Fibroblast of skin of left quadriceps (primary cell): ENCODE measurements around the gene KRTAP6-2.

ENCODE experiments used
- DNase-seq, 2 experiments: peaks; one replicate each; pipeline ENCODE4 v3.0.0-alpha.2; 2013; ENCODE audit warnings: low read depth in 2 of 2

Gene KRTAP6-2

DNA sequence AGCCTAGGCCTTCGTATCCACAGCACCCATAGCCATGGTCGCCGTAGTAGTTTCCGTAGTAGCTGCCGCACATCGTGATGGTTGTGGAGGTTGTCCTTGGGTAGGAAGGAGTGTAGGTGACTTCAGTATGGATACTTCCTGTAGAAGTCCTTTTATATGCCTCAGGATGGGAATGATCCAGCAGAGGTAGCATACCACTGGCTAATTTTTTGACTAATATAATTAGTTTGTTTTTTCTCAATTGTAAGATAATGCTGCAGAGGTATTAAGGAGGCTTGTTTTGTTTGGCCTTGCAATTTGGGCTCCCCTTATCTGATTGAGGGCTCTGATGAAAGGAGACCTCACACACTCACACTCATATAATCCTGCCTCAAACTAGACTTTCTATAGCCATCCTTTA lies at the start of gene KRTAP6-2:
Gene KRTAP6-2, minus strand, starts transcription at position 101 of the 400 bp plus-strand sequence. Its CDS starts 28 bp downstream, at position 73.
- DNase-seq = no peak

DNA sequence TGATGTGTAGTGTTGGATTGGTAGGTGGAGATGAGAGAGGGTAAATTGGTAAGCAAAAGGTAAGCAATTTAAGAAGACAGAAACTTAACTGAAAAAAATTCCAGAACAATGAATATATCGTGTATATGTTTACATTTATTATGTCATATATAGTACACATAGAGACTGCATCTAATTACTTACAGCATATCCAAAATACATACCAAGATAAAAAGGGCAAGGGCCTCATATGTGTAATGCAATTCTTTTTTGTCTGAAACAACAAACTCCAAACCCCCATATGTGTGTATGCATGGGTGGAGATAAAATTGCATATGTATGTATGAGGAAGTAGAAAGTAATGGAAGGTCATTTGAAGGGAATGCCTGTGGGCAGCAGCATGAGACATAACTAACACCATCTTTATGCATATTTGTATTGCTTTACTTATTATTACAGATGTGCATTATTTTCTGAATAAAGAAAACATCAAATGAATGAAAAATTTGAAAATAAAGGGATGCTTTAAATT lies 48.3 kb upstream of the KRTAP6-2 start:
- DNase-seq = no peak

DNA sequence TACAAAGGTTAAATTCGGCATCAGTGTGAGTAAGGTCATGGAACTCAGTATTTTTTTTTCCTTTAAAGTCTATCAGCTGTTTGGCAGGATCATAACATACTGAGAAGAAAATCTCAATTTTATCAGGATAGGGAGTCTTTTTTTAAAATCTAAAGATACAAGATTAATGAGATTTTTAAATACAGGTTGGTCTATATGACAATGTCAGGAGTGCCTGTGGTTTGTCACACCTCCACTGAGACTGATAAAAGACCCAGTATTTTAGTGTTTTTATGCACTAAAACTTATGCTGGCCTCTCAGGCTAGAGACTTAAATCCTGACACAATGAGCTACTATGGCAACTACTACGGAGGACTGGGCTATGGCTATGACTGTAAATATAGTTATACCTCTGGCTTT lies 43.9 kb upstream of the KRTAP6-2 start, which contains the start of gene KRTAP20-3:
Gene KRTAP20-3, plus strand, starts transcription at position 301 of the 400 bp plus-strand sequence.
- DNase-seq = no peak

DNA sequence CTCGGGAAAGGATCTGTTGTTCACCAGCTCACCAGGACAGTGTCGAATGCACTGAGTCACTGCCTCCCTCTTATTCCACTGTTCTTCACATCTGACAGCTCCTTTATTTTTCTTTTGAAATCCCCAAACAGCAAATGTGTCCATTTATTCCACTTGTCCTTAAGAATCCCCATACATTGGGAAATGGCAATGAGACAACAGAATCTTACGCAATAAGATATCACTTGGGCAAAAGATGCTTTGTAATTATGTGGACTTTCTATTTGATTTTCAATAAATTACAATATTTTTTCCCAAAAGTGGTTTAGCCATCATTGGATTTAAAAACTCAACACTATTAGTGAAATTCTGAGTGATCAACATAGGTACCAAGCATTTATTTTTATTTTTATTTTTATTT lies 40.0 kb upstream of the KRTAP6-2 start:
- no peak for DNase-seq

GRCh38 chr21:30634906-30635305 lies 36.2 kb upstream of the KRTAP6-2 start, which contains the start of gene KRTAP20-2:
Gene KRTAP20-2 (plus strand): TSS chr21:30635206. CDS start chr21:30635264, 58 bp downstream.
- DNase-seq = no peak

DNA sequence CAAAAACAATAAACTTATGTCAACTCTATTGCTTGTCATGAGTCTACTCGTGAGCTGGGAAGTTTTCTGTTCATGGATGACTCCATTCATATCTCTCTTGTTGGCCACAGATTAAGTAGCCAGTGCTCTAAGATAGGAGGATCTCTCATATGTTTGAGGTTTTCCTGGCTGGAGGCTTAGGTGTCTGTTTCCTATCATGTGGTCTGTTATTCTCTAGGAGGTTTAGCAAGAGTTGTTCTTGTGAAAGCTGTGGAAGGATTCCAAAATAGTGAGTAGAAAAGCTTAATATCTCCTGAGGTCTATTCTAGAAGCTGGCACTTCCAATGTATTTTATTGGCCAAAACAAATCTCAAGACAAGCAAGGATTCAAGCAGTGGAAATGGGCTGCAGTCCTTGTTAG lies 30.5 kb upstream of the KRTAP6-2 start:
- no peak for DNase-seq

DNA sequence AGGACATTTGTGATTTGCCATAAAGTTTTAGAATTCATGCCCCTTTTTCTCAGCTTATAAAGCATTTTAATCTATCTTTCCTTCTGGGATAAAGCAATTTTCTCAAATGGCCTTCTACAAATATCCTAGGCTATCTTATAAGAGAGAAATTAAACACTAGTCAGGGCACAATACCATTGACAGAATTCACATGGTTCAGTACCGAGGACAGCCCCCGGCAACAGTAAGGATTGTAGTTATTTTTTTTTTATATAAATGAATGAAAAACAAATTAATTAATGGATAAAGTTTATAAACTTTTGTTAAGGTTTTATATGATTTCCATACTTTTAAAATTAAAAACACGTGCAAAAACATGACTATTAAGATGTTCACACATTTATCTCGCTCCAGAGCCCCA lies 29.4 kb upstream of the KRTAP6-2 start:
- DNase-seq = no peak

GRCh38 chr21:30625449-30626165 lies 26.9 kb upstream of the KRTAP6-2 start:
- DNase-seq = no peak

- DNase-seq = no peak
These were observed 24.7 kb upstream of the KRTAP6-2 start for GRCh38 chr21:30623362-30623761.

DNA sequence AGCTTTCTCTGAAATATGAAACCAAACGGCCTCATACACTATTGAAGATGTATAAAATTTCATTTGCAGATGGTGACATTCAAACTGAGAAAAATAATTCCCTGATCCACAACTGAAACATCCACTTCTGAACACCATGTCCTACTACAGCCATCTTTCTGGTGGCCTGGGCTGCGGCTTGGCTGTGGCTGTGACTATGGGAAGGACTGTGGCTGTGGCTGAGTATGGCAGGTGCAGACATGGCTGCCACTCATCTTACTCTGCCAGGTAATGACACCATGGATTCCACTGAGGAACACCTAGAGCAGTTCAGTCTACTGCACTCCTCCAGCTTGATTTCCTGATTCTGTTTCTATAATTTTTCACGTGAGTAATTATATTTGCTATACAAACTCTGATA lies 21.8 kb upstream of the KRTAP6-2 start, which contains the start of gene KRTAP20-4:
Gene KRTAP20-4, plus strand, starts transcription at position 106 of the 400 bp plus-strand sequence.
- DNase-seq = no peak

DNA sequence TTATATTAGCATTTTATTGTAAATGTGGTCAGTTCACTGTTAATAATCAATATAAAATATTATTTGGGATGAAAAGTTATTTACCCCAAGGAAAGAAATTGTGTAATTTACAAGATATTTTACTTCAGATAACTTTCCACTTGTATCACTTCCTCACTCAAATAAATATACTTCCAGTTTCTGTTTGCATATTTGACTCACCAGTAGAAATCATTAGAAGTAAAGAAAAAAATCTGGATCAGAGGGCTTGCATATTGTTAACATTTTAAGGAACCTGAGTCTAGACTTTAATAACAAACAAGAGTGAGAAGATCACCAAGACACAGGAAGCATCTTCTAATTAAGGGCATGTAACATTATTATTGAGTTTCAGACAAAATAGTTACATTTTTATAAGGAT lies 21.4 kb upstream of the KRTAP6-2 start:
- DNase-seq = no peak

DNA sequence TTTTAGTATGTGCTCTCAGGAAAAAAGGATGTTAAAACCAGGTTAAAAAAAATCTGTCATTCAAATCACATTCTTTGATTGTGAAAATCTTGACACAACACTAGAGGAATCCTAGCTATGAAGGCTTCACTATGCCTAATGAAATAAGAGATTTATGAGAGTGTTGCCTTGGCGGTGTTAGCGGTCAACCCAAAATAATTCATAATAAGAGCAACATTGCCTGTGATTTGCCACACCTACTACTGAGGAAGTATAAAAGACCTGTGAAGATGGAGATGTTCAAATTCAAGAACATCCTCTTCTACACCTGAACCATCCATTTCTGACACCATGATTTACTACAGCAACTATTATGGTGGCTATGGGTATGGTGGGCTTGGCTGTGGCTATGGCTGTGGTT lies 17.4 kb upstream of the KRTAP6-2 start, which contains the start of gene KRTAP20-1:
Gene KRTAP20-1, plus strand, starts transcription at position 301 of the 400 bp plus-strand sequence. Its CDS starts 30 bp downstream, at position 331.
- DNase-seq = no peak

DNA sequence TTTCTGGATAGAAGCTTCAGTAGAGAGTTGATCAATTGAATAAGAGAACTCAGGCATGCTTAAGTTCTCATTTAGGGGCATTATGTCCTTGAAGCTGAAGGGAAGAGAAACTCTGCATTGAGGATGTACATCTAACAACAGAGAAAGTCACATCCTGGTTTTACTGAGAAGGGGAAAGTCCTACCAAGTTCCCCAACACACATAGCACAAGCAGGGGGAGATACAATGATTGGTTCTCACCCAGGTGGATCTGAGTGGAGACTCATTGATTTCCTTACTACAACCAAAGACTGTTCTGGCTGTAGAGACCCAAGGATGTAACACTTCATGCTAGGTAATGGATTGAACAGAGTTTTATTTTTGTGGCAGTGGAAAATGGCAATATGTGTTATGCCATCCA lies 16.5 kb upstream of the KRTAP6-2 start:
- DNase-seq = no peak

DNA sequence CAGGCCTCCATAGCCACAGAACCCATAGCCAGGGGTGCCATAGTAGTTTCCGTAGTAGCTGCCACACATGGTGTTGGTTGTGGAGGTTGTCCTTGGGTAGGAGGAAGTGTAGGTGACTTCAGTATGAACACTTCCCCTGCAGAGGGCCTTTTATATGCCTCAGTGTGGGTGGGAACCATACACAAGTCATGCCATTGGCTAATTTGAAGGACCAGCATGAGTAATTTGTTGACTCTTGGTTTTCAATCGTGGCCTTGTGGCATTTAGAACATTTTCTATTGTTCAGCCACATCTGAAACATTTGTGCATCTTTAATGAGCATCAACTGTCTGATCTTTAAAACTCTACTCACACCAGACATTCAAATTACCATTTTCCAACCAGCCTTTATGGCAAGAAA lies 15.1 kb upstream of the KRTAP6-2 start, which contains the start of gene KRTAP6-1:
Gene KRTAP6-1, minus strand, starts transcription at position 95 of the 400 bp plus-strand sequence. Its CDS starts 26 bp downstream, at position 69.
- no peak for DNase-seq

GRCh38 chr21:30612132-30612531 lies 13.4 kb upstream of the KRTAP6-2 start:
- no peak for DNase-seq

- DNase-seq = no peak
These were observed 7.3 kb upstream of the KRTAP6-2 start for GRCh38 chr21:30605968-30606367.

DNA sequence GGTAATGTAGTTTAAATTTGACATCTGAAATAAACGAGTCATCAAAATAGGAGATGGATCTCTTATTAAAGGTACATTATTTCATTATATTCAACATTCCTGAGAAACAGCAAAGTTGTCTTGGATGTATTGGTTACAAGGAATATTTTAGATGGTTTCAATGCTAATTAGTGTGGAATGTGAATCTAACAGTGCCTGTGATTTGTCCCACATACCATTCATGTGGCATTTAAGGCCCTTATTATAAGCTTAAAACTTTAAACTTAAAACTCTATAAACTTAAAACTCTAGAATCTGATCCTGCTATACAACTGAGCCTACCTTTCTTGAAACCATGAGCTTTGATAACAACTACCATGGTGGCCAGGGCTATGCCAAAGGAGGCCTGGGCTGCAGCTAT lies 2.1 kb upstream of the KRTAP6-2 start, which contains the start of gene KRTAP22-1:
Gene KRTAP22-1, plus strand, starts transcription at position 301 of the 400 bp plus-strand sequence.
- DNase-seq = no peak

DNA sequence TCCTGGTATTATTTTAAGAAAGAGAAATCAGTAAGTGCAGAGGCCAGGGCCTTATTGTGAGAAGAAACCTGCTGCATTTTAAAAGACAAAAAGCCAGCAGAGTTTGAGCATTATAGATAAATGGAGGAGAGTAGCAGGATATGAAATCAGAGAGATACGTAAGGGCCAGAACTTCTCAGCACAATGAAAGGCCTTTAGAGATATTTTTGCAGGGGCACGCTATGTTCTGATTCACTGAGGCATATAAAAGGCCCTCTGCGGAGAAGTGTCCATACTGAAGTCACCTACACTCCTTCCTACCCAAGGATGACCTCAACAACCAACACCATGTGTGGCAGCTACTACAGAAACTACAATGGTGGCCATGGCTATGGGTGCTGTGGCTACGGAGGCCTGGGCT lies 6.6 kb downstream of the KRTAP6-2 start, which contains the start of gene KRTAP6-3:
Gene KRTAP6-3, plus strand, starts transcription at position 301 of the 400 bp plus-strand sequence. Its CDS starts 6 bp downstream, at position 307.
- DNase-seq = no peak

- DNase-seq = no peak
These were observed 8.4 kb downstream of the KRTAP6-2 start, which contains the start of gene KRTAP22-2 for GRCh38 chr21:30590297-30590696. Gene KRTAP22-2 (minus strand): TSS chr21:30590397.

- DNase-seq = no peak
These were observed 15.8 kb downstream of the KRTAP6-2 start for GRCh38 chr21:30582870-30583269.

- no peak for DNase-seq
These were observed 18.6 kb downstream of the KRTAP6-2 start for GRCh38 chr21:30580132-30580531.

- no peak for DNase-seq
These were observed 19.4 kb downstream of the KRTAP6-2 start for GRCh38 chr21:30579346-30579745.

- no peak for DNase-seq
These were observed 20.9 kb downstream of the KRTAP6-2 start for GRCh38 chr21:30577766-30578165.
